PC-3 (cell line): ENCODE results near the gene MAJIN. TPM values are rescaled to one million over a fixed set of nuclear protein-coding genes. Genes with fewer than 3 reads are reported as not detected.

Experiments
- ATAC-seq: fragments of 200-7000 bp; cut with Tn5 transposase; 2 replicates; pipeline ENCODE4 v1.9.1; 2020; ENCODE audit warnings: mild to moderate bottlenecking, moderate library complexity
- BruUV-seq: library from RNA; stranded (reverse); fragments of 400-500 nt; replicated peaks from 2 replicates; lab custom pipeline; 2021; lab: Mats Ljungman, UMichigan
- CTCF ChIA-PET: fragments of 300-600 bp; sonication (Branson Sonifier 250); formaldehyde crosslinking; loops from one replicate; lab custom pipeline; 2022; ENCODE audit warnings: antibody characterized with exemption; lab: Charles Lee
- POLR2A ChIA-PET: fragments of 300-600 bp; sonication (Branson Sonifier 250); formaldehyde crosslinking; loops from one replicate; lab custom pipeline; 2022; ENCODE audit warnings: antibody characterized with exemption; ENCODE audit not compliant: unreplicated experiment; lab: Charles Lee
- DNase-seq: peaks from one replicate; pipeline ENCODE4 v3.0.0-alpha.2; 2015
- H2AFZ ChIP-seq: fragments of 300-600 bp; sonication (generic); 2 replicates; pipeline ENCODE4 v1.6.0; 2016; ENCODE audit warnings: antibody characterized with exemption, low read length
- H3F3A ChIP-seq: fragments of 300-600 bp; sonication (generic); one replicate; pipeline ENCODE4 v1.6.0; 2017; ENCODE audit warnings: antibody characterized with exemption, low read length, control low read depth, mild to moderate bottlenecking; ENCODE audit not compliant: unreplicated experiment
- H3K27ac ChIP-seq: fragments of 300-600 bp; sonication (generic); 2 replicates; pipeline ENCODE4 v1.5.1; 2016; ENCODE audit warnings: mild to moderate bottlenecking, low read length
- H3K27me3 ChIP-seq: fragments of 300-600 bp; sonication (generic); 2 replicates; pipeline ENCODE4 v1.6.1; 2016; ENCODE audit warnings: low read length, mixed read lengths
- H3K36me3 ChIP-seq: fragments of 300-600 bp; sonication (generic); 2 replicates; pipeline ENCODE4 v1.6.1; 2016; ENCODE audit warnings: low read depth, mixed run types, low read length, mixed read lengths
- H3K4me1 ChIP-seq: fragments of 300-600 bp; sonication (generic); 2 replicates; pipeline ENCODE4 v1.5.1; 2016; ENCODE audit warnings: low read length; ENCODE audit not compliant: insufficient read depth
- H3K4me2 ChIP-seq: fragments of 300-600 bp; sonication (generic); 2 replicates; pipeline ENCODE4 v1.6.0; 2016; ENCODE audit warnings: low read length
- H3K4me3 ChIP-seq: fragments of 300-600 bp; sonication (generic); 2 replicates; pipeline ENCODE4 v1.5.1; 2016; ENCODE audit warnings: mild to moderate bottlenecking, low read length, mixed read lengths
- H3K79me2 ChIP-seq: fragments of 300-600 bp; sonication (generic); 2 replicates; pipeline ENCODE4 v1.6.1; 2017; ENCODE audit warnings: low read length, mixed read lengths
- H3K9ac ChIP-seq: fragments of 300-600 bp; sonication (generic); 2 replicates; pipeline ENCODE4 v1.6.0; 2016; ENCODE audit warnings: mild to moderate bottlenecking, low read length
- H3K9me2 ChIP-seq: fragments of 300-600 bp; sonication (generic); replicated peaks from 2 replicates; pipeline ENCODE4 v1.6.1; 2016; ENCODE audit warnings: mixed run types, low read length, mixed read lengths
- H3K9me3 ChIP-seq: fragments of 300-600 bp; sonication (generic); 2 replicates; pipeline ENCODE4 v1.6.1; 2016; ENCODE audit warnings: low read length, mixed read lengths
- H4K20me1 ChIP-seq: fragments of 300-600 bp; sonication (generic); 2 replicates; pipeline ENCODE4 v1.6.1; 2016; ENCODE audit warnings: low read length, mixed read lengths
- EZH2 ChIP-seq: fragments of 300-600 bp; sonication (generic); IDR thresholded peaks from one replicate; pipeline ENCODE4 v1.6.1; 2017; ENCODE audit warnings: antibody characterized with exemption, mild to moderate bottlenecking, low read length; ENCODE audit not compliant: unreplicated experiment
- EZH2phosphoT487 ChIP-seq: fragments of 300-600 bp; sonication (generic); IDR thresholded peaks from 2 replicates; pipeline ENCODE4 v1.6.1; 2018; ENCODE audit warnings: mild to moderate bottlenecking, antibody characterized with exemption, low read length, borderline replicate concordance
- intact Hi-C: fragments of 100-400 bp; cut with micrococcal nuclease; formaldehyde crosslinking; loops from 2 replicates; pipeline ENCODE4 v1.9.0; 2023
- total RNA-seq: library from RNA; depleted of rRNA; stranded (reverse); fragments of >200 nt; gene quantifications from 2 replicates; pipeline ENCODE4 v1.2.3, GENCODE V29; 2014
- TF ChIP-seq, protein P1 (sequence below): fragments of 300-600 bp; sonication (generic); conservative IDR thresholded peaks from 2 replicates; pipeline ENCODE4 v1.5.1; 2017; ENCODE audit warnings: antibody characterized with exemption, low read depth, mild to moderate bottlenecking, low read length

The MAJIN gene
- total RNA-seq, 1 experiment from 2014 or later = not detected

DNA sequence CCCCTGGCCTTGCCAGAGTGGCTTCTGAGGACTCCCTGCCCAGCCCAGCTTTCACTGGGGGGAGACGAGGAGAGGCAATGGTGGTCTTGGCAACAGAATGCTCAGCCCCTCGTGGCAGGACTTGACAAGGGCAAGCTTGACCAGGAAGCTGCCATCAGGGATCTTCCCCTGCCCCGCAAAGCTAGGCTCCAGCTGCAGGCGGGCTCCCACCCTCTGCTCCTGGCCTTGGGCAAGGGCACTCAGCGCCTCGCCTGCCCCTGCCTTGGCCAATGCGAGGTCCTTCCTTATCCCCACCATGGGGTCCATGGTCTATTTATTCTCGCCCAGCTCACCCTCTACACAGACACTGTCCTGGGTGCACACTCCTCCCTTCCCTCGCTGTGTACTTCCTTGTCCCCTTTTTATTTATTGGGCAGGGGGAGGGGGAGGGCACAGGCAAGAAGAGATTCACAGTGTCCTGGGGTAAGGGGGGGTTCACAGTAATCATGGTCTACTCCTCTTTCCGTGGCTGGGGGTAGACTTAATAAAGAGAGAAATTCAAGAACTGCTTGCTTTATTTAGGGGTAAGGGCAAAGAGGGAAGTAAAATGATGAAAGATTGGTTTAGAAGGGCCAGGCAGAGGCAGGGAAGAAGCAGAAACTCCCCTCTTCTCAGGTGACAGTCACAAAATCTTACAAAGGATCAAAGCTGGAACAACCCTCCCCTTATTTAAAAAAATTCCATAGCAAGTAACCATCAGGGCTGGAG, 37.8 kb downstream of the MAJIN start:
- ChIA-PET POLR2A (interaction anchor here (0.6 to 0.7 kb wide), 2 partner anchors 94 to 228 kb away, joined by 3 read pairs; no protein-coding TSS in a partner anchor), CTCF (interaction anchor here (0.5 kb wide), 2 partner anchors 46 to 262 kb away, joined by 3 to 5 read pairs; no protein-coding TSS in a partner anchor)
- intact Hi-C loops = no loop called here
- H3K4me2 ChIP-seq = no peak overlapping the region
- H3K79me2 ChIP-seq = no peaks in the 10 kb centered on the region
- no peaks in the 10 kb centered on the region for H4K20me1 ChIP-seq
- no peaks in the 10 kb centered on the region for H3K4me1 ChIP-seq
- no peak overlapping the region for H3K4me3 ChIP-seq
- no peaks in the 10 kb centered on the region for H3F3A ChIP-seq
- no peaks in the 10 kb centered on the region for H3K27me3 ChIP-seq
- no peak for TF ChIP-seq EZH2phosphoT487
- ATAC-seq (no peak), DNase-seq (no peak)
- no peaks in the 10 kb centered on the region for H3K9me2 ChIP-seq
- no peak overlapping the region for H3K27ac ChIP-seq
- no TSS peak for BruUV-seq
- peaks cover 10% of the 10 kb centered on the region for H3K36me3 ChIP-seq
- H2AFZ ChIP-seq = no peak overlapping the region
- no peaks in the 10 kb centered on the region for H3K9me3 ChIP-seq
- no peak overlapping the region for H3K9ac ChIP-seq

DNA sequence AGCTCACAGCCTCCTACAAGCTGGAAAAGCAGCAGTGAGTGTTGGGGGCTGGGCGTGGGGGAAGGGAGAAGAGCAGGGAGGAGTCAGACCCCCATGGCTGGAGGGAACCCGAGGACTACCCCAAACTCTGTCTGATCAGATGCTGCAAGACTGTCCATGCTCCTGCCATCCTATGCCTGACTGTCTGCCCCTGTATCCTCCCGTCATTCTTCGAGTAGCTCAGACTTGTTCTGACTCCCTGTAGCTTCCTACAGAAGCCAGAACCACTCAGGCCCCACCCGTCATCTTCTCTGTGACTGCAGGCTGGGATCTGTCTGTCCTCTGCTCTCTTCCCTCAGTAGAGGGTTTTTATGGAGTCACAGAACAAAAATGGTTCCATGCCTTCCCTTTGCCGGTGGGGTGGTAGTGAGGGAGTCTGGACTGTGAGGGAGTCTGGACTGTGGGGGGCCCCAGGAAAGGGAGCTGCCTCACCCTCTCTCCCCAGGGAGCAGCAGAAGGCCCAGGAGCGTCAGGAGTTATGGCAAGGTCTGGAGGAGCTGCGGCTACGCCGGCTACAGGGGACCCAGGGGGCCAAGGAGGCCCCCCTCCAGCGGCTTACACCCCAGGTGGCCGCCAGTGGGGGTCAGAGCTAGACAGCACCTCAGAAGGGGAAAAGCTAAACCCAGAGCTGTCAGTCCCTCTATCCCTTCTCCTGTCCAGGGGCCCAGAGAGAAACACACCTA, 38.5 kb downstream of the MAJIN start:
- Histone ChIP-seq H3K79me2 (no peaks in the 10 kb centered on the region), H3K9ac (no peak overlapping the region), H3K9me3 (no peaks in the 10 kb centered on the region), H3K4me1 (no peaks in the 10 kb centered on the region), H4K20me1 (no peaks in the 10 kb centered on the region), H3K9me2 (no peaks in the 10 kb centered on the region), H3K27me3 (no peaks in the 10 kb centered on the region), H3K36me3 (peaks cover 10% of the 10 kb centered on the region), H3K4me2 (no peak overlapping the region), H3F3A (no peaks in the 10 kb centered on the region), H2AFZ (no peak overlapping the region), H3K27ac (no peak overlapping the region), H3K4me3 (no peak overlapping the region)
- TF ChIP-seq EZH2phosphoT487 = no peak
- no peak for TF ChIP-seq EZH2
- TF ChIP-seq, protein P1, sequence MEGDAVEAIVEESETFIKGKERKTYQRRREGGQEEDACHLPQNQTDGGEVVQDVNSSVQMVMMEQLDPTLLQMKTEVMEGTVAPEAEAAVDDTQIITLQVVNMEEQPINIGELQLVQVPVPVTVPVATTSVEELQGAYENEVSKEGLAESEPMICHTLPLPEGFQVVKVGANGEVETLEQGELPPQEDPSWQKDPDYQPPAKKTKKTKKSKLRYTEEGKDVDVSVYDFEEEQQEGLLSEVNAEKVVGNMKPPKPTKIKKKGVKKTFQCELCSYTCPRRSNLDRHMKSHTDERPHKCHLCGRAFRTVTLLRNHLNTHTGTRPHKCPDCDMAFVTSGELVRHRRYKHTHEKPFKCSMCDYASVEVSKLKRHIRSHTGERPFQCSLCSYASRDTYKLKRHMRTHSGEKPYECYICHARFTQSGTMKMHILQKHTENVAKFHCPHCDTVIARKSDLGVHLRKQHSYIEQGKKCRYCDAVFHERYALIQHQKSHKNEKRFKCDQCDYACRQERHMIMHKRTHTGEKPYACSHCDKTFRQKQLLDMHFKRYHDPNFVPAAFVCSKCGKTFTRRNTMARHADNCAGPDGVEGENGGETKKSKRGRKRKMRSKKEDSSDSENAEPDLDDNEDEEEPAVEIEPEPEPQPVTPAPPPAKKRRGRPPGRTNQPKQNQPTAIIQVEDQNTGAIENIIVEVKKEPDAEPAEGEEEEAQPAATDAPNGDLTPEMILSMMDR = no peak
- ChIA-PET CTCF (interaction anchor here (0.5 to 0.6 kb wide), 2 partner anchors 60 to 263 kb away, joined by 3 to 5 read pairs; no protein-coding TSS in a partner anchor), POLR2A (interaction anchor here (0.6 kb wide), 1 partner anchor 82 kb away, joined by 9 read pairs; no protein-coding TSS in a partner anchor)
- no peak for DNase-seq
- intact Hi-C loops = no loop called here
- no TSS peak for BruUV-seq
- no peak for ATAC-seq

DNA sequence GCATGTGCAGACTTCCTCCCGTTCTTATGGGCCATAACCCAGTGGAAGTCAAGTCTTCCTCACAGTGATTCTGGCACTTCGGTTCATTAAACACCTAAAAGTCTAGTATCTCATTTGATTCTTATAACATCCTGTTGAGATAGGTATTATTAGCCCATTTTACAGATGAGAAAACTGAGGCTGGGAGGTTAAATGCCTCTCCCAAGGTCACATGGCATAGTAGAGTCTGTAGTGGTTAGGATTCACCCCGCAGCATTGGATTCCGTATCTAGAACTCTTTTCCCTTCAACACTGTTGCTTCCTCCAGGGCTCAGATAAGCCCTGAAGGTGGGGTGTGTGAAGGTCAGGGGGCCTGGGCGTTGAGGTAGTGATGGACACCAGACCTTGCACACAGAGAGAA, 39.6 kb downstream of the MAJIN start:
- H3F3A ChIP-seq = no peaks in the 10 kb centered on the region
- no peak overlapping the region for H3K27ac ChIP-seq
- no peak overlapping the region for H3K4me2 ChIP-seq
- TF ChIP-seq, protein P1 = no peak
- TF ChIP-seq EZH2 (no peak), EZH2phosphoT487 (no peak)
- no peak overlapping the region for H3K9ac ChIP-seq
- H3K79me2 ChIP-seq = no peaks in the 10 kb centered on the region
- H2AFZ ChIP-seq = no peak overlapping the region
- H3K9me2 ChIP-seq = no peaks in the 10 kb centered on the region
- H3K9me3 ChIP-seq = no peaks in the 10 kb centered on the region
- POLR2A ChIA-PET = no interaction called here
- H3K4me3 ChIP-seq = no peak overlapping the region
- H4K20me1 ChIP-seq = no peaks in the 10 kb centered on the region
- CTCF ChIA-PET = interaction anchor here (0.6 kb wide), 1 partner anchor 15 kb away, joined by 5 read pairs; no protein-coding TSS in a partner anchor
- no TSS peak for BruUV-seq
- no peak for DNase-seq
- H3K27me3 ChIP-seq = no peaks in the 10 kb centered on the region
- intact Hi-C loops = no loop called here
- peaks cover 10% of the 10 kb centered on the region for H3K36me3 ChIP-seq
- no peak for ATAC-seq
- H3K4me1 ChIP-seq = no peaks in the 10 kb centered on the region
